NCI-H2171 treated with DMSO at 0.1 percent for 48 hours (cell line): ENCODE results near the gene CLEC16A.
"Not testable (repeated sequence)": the region's sequence is repeated elsewhere in the genome, so short reads cannot be mapped to it uniquely, and the experiment has no call there.

Experiments
- DNase-seq: peaks from one replicate; lab custom pipeline; 2025; lab: John Stamatoyannopoulos, UW

Gene CLEC16A

GRCh38 chr16:11202260-11203091, 258.1 kb downstream of the CLEC16A start:
- peak; percentile 54 for DNase-seq

DNA sequence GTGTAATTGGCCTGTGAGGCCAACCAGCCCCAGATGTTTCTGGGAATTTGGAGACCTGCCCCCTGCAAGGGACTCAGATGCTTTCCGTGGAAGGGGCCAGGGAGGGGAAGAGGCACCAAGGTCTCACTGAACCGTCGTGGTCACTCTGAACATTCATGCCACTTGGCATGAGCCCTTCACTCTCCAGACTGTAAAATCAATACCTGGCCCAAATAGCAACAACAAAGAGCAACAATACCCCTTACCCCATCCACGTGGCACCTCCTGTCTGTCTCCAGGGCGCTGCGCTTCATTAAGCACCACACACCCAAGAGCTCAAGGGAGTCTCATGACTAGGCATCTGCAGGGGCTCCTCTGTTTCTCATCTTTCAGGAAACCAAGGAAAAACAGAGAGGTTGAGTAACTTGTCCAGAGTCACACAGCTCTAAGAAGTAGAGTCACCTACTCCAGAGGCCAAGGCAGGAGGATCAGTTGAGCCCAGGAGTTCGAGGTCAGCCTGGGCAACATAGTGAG, 258.8 kb downstream of the CLEC16A start:
- DNase-seq = peak; percentile 93

DNA sequence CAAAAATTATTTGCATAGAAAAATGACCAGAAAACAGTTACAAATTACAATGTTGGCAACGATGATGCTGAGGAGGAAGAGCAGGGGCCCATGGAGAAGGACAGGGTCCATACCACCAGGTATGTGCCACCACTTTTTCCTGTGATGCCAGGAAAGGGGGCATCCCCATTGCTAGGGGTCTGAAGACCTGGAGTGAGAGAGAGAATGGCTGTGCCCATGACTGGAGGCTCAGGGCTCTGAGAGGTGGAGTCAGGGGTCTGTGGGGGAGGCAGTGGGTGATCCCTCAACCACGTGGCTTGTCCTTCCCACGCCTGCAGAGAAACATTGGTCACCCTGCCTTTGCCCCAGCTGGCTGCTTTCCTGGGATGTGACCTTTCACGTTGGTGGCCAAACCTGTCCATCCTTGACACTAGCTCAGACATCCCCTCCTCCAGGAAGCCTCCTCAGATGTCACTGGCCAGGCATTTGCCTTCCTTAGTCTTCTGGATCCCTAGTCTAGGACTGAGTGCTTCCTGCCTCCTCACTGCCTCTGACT, 260.2 kb downstream of the CLEC16A start:
- no peak for DNase-seq

GRCh38 chr16:11205065-11205699, 260.8 kb downstream of the CLEC16A start:
- DNase-seq = no peak

DNA sequence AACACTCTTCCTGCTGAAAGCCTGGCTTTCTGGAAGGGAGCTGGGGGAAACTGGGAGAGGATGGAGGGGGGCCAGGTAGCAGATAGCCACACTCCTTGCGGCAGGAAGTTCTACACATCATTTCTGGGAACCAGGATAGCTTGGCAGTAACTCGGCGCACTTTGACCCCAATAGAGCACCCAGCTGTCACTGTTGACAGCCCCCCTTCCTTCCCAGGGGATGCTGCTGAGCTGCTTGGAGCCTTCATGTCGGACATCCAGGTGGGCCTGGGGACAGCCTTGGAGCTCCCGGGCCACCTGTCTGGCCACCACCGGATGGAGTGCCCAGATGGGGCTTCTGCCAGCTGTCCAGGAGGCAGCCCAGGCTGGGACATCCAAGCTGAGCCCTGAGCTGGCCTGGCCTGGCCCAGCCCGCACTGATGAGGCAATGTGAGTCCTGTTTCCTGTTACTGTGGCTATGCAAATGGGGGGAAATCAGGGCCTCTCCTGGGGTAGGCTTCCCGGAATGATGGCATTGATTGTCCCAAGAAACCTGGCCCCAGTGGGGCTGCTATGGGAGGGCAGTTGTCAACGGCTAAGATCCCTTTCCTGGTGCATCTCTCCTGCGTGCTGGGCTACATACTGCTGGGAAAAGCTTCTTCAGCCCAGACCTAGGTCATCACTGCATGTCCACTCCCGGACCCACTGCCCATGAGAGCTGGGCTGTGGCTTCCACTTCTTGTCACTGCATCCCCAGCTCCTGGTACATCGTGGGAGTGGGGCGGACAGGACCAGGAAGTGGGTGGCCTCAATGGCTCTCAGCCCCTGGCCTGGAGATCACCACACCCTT, 261.6 kb downstream of the CLEC16A start:
- peak; percentile 42 for DNase-seq

GRCh38 chr16:11207646-11208045, 263.3 kb downstream of the CLEC16A start:
- DNase-seq = no peak

DNA sequence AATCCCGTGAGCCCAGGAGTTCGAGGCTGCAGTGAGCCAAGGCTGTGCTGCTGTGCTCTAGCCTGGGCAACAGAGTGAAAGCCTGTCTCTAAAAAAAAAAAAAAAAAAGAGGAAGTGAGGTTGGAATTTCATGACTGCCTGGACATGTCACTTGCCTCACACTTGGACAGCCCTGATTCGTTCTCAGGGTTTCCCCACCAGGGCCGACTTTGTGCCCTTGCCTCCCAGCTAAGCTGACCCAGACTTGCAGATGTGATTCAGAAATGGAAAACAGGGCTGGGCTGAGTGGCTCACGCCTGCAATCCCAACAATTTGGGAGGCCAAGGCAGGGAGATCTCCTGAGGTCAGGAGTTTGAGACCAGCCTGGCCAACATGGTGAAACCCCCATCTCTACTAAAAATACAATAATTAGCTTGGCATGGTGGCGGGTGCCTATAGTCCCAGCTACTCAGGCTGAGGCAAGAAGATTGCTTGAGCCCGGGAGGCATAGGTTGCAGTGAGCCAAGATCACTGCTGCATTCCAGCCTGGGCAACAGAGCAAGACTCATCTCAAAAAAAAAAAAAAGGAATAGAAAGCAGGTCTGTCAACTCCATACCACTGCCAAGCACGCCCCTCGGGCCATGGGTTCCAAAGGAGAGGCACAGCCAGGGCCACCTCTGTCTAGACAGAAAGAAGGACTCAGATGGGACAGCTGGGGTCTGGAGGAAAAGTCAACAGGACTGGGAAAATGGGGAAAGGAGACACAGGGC, 264.7 kb downstream of the CLEC16A start:
- DNase-seq = no peak

DNA sequence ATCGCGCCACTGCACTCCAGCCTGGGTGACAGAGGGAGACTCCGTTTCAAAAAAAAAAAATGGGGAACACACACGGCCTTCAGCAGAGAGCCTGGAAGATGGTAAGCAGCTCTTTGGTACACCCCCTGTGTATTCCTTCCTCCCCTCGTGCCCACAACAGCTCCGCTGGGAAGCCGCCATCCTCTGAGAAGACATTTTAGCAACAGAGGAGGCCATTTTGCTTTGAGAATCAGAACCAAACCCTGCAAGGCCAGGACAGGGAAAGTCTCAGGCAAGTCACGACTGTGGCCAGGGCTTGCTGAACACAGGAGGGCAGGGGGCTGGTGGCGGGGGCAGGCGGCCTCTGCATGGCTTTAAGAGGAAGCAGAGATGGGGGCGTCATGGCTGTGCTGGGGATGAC, 265.9 kb downstream of the CLEC16A start:
- DNase-seq = no peak

GRCh38 chr16:11211061-11211976, 267.0 kb downstream of the CLEC16A start:
- DNase-seq = no peak

GRCh38 chr16:11211977-11212797, 267.8 kb downstream of the CLEC16A start:
- no peak for DNase-seq

DNA sequence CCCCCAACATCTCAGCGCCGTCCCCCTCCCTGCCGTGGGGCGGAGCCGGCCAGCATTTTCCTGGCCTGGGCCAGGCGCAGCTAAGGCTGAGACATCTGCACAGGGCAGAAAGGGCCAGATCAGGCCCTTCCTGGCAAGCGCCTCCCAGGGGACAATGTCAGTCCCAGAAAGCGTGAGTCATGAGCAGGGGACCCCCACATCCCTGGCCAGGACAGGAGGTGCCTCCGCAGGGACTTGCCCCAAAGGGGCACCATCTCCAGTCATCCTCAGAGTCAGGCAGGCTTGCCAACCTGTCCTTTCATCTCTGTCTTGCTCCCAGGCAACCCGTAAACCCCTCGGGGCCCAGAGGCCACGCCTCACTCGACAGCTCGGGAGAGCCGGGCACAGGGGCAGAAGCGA, 268.4 kb downstream of the CLEC16A start:
- peak; percentile 45 for DNase-seq

GRCh38 chr16:11213373-11213772, 269.0 kb downstream of the CLEC16A start:
- DNase-seq = no peak

- no peak for DNase-seq
Measured at GRCh38 chr16:11213799-11214198, 269.4 kb downstream of the CLEC16A start.

- no peak for DNase-seq
Measured at GRCh38 chr16:11215935-11216556, 271.7 kb downstream of the CLEC16A start.

GRCh38 chr16:11217651-11218603, 273.6 kb downstream of the CLEC16A start:
- no peak for DNase-seq

- no peak for DNase-seq
Measured at GRCh38 chr16:11218604-11218962, 274.2 kb downstream of the CLEC16A start.

GRCh38 chr16:11219178-11219577, 274.8 kb downstream of the CLEC16A start:
- DNase-seq = no peak

DNA sequence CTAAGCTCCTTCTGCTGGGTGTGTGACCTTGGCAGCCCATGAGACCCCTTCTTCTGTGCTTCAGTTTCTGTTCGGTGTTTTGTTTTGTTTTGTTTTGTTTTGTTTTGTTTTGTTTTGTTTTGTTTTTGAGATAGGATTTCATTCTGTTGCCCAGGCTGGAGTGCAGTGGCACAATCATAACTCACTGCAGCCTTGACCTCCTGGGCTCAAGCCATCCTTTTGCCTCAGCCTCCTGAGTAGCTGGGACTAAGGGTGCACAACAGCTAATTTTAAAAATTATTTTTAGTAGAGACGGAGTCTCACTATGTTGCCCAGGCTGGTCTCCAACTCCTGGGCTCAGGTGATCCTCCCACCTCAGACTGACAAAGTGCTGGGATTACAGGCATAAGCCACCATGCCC, 276.1 kb downstream of the CLEC16A start:
- DNase-seq = not testable (repeated sequence)
